ENCODE results near the gene FILIP1L. TPM values are rescaled to one million over a fixed set of nuclear protein-coding genes. Genes with fewer than 3 reads are reported as not detected.

Gene FILIP1L
- total RNA-seq, 1 experiment from 2014 or later: 4.3 TPM

DNA sequence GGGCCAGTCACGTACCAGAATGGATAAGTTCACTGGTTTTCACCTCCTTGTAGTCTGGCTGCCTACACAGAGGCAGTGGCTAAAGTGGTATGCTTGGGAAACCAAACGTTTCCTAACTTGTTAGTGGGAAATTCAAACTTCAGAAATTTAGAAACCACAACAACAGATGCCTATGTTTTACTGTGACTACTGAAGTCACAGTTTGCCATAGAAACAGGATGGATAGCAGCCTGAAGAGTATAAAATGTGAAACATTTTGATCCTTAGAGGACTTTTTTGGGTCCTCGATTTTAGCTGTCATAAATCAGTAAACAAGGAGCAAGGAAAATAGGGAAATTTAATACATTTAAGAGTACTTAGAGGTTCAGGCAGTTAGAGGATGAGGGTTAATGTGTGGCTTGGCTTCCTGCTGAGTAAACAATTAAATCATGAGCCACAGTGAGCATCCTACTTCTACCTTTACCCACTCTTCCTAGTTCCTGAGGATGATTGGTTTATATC, 248.0 kb downstream of the FILIP1L start:
- intact Hi-C loops (cut with micrococcal nuclease; ENCODE audit: unreplicated experiment): no loop called here
- no peak for DNase-seq (ENCODE audit: low spot score)
- no TSS peak for BruUV-seq (replicated peaks)
- H3K9me3 ChIP-seq (ENCODE audit: low read depth, low read length, poor library complexity, severe bottlenecking): no peaks in the 10 kb centered on the region
- peaks cover 5% of the 10 kb centered on the region for H3K4me1 ChIP-seq (ENCODE audit: insufficient read depth, low read length, poor library complexity, severe bottlenecking)
- H3K4me3 ChIP-seq (ENCODE audit: low read depth, low read length, poor library complexity, severe bottlenecking): no peak overlapping the region
- CTCF ChIA-PET: no interaction called here
- TF ChIP-seq, protein P1, sequence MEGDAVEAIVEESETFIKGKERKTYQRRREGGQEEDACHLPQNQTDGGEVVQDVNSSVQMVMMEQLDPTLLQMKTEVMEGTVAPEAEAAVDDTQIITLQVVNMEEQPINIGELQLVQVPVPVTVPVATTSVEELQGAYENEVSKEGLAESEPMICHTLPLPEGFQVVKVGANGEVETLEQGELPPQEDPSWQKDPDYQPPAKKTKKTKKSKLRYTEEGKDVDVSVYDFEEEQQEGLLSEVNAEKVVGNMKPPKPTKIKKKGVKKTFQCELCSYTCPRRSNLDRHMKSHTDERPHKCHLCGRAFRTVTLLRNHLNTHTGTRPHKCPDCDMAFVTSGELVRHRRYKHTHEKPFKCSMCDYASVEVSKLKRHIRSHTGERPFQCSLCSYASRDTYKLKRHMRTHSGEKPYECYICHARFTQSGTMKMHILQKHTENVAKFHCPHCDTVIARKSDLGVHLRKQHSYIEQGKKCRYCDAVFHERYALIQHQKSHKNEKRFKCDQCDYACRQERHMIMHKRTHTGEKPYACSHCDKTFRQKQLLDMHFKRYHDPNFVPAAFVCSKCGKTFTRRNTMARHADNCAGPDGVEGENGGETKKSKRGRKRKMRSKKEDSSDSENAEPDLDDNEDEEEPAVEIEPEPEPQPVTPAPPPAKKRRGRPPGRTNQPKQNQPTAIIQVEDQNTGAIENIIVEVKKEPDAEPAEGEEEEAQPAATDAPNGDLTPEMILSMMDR (conservative IDR thresholded peaks at IDR 0.05; ENCODE audit: low read depth, low read length): no peak
- no peak for TF ChIP-seq EZH2 (IDR thresholded peaks at IDR 0.05; ENCODE audit: borderline replicate concordance, low read depth, low read length, poor library complexity, severe bottlenecking)
- POLR2A ChIA-PET (ENCODE audit: low non-redundant PET): no interaction called here
- H3K27ac ChIP-seq (ENCODE audit: low read depth, low read length, poor library complexity, severe bottlenecking): no peak overlapping the region
- no peaks in the 10 kb centered on the region for H3K36me3 ChIP-seq (ENCODE audit: insufficient read depth, low read length, poor library complexity, severe bottlenecking)
- H3K27me3 ChIP-seq (replicated peaks; ENCODE audit: insufficient read depth, low read depth, low read length, poor library complexity): no peaks in the 10 kb centered on the region

DNA sequence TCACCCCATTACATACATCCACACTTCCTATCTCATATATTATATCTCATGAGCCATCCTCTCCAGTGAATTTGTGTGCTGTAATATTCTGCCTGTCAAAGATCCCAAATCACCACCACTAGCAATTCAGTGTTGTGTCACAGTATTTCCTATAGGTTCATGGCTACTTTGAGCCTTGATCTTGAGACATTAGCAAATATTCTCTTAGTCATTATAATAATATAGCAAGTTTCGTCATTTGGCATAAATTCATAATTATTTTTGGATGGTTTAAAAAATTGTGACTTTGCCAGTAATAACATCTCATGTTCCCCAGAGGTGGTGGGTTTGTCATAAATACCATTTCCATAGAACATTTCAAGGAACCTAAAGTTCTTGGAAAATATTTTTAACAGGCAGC, 249.0 kb downstream of the FILIP1L start:
- CTCF ChIA-PET: no interaction called here
- no peaks in the 10 kb centered on the region for H3K9me3 ChIP-seq (ENCODE audit: low read depth, low read length, poor library complexity, severe bottlenecking)
- DNase-seq (ENCODE audit: low spot score): no peak
- no peaks in the 10 kb centered on the region for H3K36me3 ChIP-seq (ENCODE audit: insufficient read depth, low read length, poor library complexity, severe bottlenecking)
- H3K4me1 ChIP-seq (ENCODE audit: insufficient read depth, low read length, poor library complexity, severe bottlenecking): peaks cover 6% of the 10 kb centered on the region
- H3K4me3 ChIP-seq (ENCODE audit: low read depth, low read length, poor library complexity, severe bottlenecking): no peak overlapping the region
- POLR2A ChIA-PET (ENCODE audit: low non-redundant PET): no interaction called here
- TF ChIP-seq, protein P1 (conservative IDR thresholded peaks at IDR 0.05; ENCODE audit: low read depth, low read length): no peak
- TF ChIP-seq EZH2 (IDR thresholded peaks at IDR 0.05; ENCODE audit: borderline replicate concordance, low read depth, low read length, poor library complexity, severe bottlenecking): no peak
- H3K27ac ChIP-seq (ENCODE audit: low read depth, low read length, poor library complexity, severe bottlenecking): no peak overlapping the region
- BruUV-seq (replicated peaks): no TSS peak
- intact Hi-C loops (cut with micrococcal nuclease; ENCODE audit: unreplicated experiment): no loop called here
- H3K27me3 ChIP-seq (replicated peaks; ENCODE audit: insufficient read depth, low read depth, low read length, poor library complexity): no peaks in the 10 kb centered on the region

DNA sequence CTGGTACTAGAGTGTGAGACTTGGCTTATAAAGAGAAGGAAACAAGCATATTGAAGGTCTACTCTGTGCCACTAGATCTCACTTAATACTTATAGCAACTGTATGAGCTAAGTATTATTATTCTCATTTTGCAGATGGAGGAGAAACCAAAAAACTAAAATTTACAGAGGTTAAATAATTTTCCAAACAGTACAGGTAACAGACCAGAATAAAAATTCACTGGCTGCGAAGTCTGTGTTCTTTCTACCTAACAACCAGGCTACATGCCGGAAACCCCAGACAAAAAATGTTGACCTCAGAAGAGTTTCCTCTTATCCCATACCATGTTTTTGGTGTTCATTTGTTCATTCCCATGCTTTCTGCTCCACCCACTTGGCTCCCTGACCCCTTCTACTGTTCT, 250.0 kb downstream of the FILIP1L start:
- H3K4me3 ChIP-seq (ENCODE audit: low read depth, low read length, poor library complexity, severe bottlenecking): no peak overlapping the region
- TF ChIP-seq, protein P1 (conservative IDR thresholded peaks at IDR 0.05; ENCODE audit: low read depth, low read length): no peak
- no peak for TF ChIP-seq EZH2 (IDR thresholded peaks at IDR 0.05; ENCODE audit: borderline replicate concordance, low read depth, low read length, poor library complexity, severe bottlenecking)
- CTCF ChIA-PET: no interaction called here
- POLR2A ChIA-PET (ENCODE audit: low non-redundant PET): no interaction called here
- no peak overlapping the region for H3K27ac ChIP-seq (ENCODE audit: low read depth, low read length, poor library complexity, severe bottlenecking)
- BruUV-seq (replicated peaks): no TSS peak
- H3K9me3 ChIP-seq (ENCODE audit: low read depth, low read length, poor library complexity, severe bottlenecking): no peaks in the 10 kb centered on the region
- intact Hi-C loops (cut with micrococcal nuclease; ENCODE audit: unreplicated experiment): no loop called here
- H3K27me3 ChIP-seq (replicated peaks; ENCODE audit: insufficient read depth, low read depth, low read length, poor library complexity): no peaks in the 10 kb centered on the region
- H3K4me1 ChIP-seq (ENCODE audit: insufficient read depth, low read length, poor library complexity, severe bottlenecking): peaks cover 17% of the 10 kb centered on the region
- no peak for DNase-seq (ENCODE audit: low spot score)
- H3K36me3 ChIP-seq (ENCODE audit: insufficient read depth, low read length, poor library complexity, severe bottlenecking): no peaks in the 10 kb centered on the region
